Activated CD4-positive, alpha-beta T cell treated with anti-CD3 and anti-CD28 coated beads, Interleukin-2, amount 50 U/mL, for 24 hours (primary cell): ENCODE results near the gene ZNF777.
A peak's percentile ranks its signal among the peaks of the same experiment; 100 is the strongest.
"Not testable (repeated sequence)": the region's sequence is repeated elsewhere in the genome, so short reads cannot be mapped to it uniquely, and the experiment has no call there.

Source experiments
- DNase-seq, 2 donors: peaks; one replicate each; pipeline ENCODE4 v3.0.0-alpha.2; 2020; ENCODE audit warnings: low read depth in 1 of 2, low spot score in 1 of 2

Gene ZNF777

GRCh38 chr7:149460493-149461277 lies at the start of gene ZNF777:
Gene ZNF777, minus strand, starts transcription at chr7:149461062. Its CDS starts 5,040 bp downstream, at chr7:149456022.
- DNase-seq: peak; percentile 66 to 77

GRCh38 chr7:149510248-149510647 lies 49.4 kb upstream of the ZNF777 start:
- DNase-seq: no peak

- DNase-seq: no peak
Measured at GRCh38 chr7:149509774-149510173, 48.9 kb upstream of the ZNF777 start.

- DNase-seq: no peak
Measured at GRCh38 chr7:149505551-149505950, 44.7 kb upstream of the ZNF777 start.

GRCh38 chr7:149501651-149502050 lies 40.8 kb upstream of the ZNF777 start:
- DNase-seq: no peak

- no peak for DNase-seq
Measured at GRCh38 chr7:149500910-149501309, 40.0 kb upstream of the ZNF777 start.

- DNase-seq: no peak
Measured at GRCh38 chr7:149500201-149500600, 39.3 kb upstream of the ZNF777 start.

- DNase-seq: no peak
Measured at GRCh38 chr7:149498811-149499210, 37.9 kb upstream of the ZNF777 start.

GRCh38 chr7:149497467-149498261 lies 36.8 kb upstream of the ZNF777 start, which contains the start of gene ZNF746:
Gene ZNF746, minus strand, starts transcription at chr7:149497809. Its CDS starts 273 bp downstream, at chr7:149497536.
- DNase-seq: peak; percentile 60 to 71

GRCh38 chr7:149496642-149497391 lies 36.0 kb upstream of the ZNF777 start:
- DNase-seq: peak; percentile 24 to 27

- no peak for DNase-seq
Measured at GRCh38 chr7:149495785-149496641, 35.2 kb upstream of the ZNF777 start.

- DNase-seq: no peak
Measured at GRCh38 chr7:149494738-149495368, 34.0 kb upstream of the ZNF777 start.

GRCh38 chr7:149493975-149494374 lies 33.1 kb upstream of the ZNF777 start:
- DNase-seq: not testable (repeated sequence)

- no peak for DNase-seq
Measured at GRCh38 chr7:149493366-149493765, 32.5 kb upstream of the ZNF777 start.

- no peak for DNase-seq
Measured at GRCh38 chr7:149490083-149490760, 29.4 kb upstream of the ZNF777 start.

GRCh38 chr7:149489391-149490024 lies 28.6 kb upstream of the ZNF777 start:
- no peak for DNase-seq

- DNase-seq: no peak
Measured at GRCh38 chr7:149479568-149479967, 18.7 kb upstream of the ZNF777 start.

GRCh38 chr7:149478754-149479153 lies 17.9 kb upstream of the ZNF777 start:
- DNase-seq: no peak
